ENCODE results near the gene KRTCAP2. TPM values are rescaled to one million over a fixed set of nuclear protein-coding genes. Genes with fewer than 3 reads are reported as not detected.
A peak's percentile ranks its signal among the peaks of the same experiment; 100 is the strongest.

Gene KRTCAP2
- total RNA-seq, 2 donors from 2014 or later, result 106 to 112 TPM

GRCh38 chr1:155176544-155177071 lies 3.5 kb upstream of the KRTCAP2 start:
- Histone ChIP-seq H3K9me3 (no peaks in the 10 kb centered on the region), H3K27ac (no peak overlapping the region), H3K27me3 (replicated peaks; ENCODE audit: insufficient read depth) (no peaks in the 10 kb centered on the region), H3K36me3 (no peaks in the 10 kb centered on the region), H3K4me3 (no peak overlapping the region), H3K4me1 (ENCODE audit: control insufficient read depth in 1 of 2, low read depth in 2 of 2) (peaks cover 8 to 32% of the 10 kb centered on the region in 2 donors)
- ATAC-seq (ENCODE audit: insufficient number of reproducible peaks, low FRiP score, low read depth), result no peak
- TF ChIP-seq CTCF (IDR thresholded peaks at IDR 0.05), result peak; percentile 94
- no peak for DNase-seq (ENCODE audit: low spot score)

- H3K27me3 ChIP-seq (replicated peaks; ENCODE audit: insufficient read depth), result no peaks in the 10 kb centered on the region
- TF ChIP-seq CTCF (IDR thresholded peaks at IDR 0.05), result no peak
- no peak for DNase-seq (ENCODE audit: low spot score)
- H3K4me1 ChIP-seq (ENCODE audit: control insufficient read depth in 1 of 2, low read depth in 2 of 2), result peaks cover 8 to 32% of the 10 kb centered on the region in 2 donors
- H3K4me3 ChIP-seq, result no peak overlapping the region
- H3K36me3 ChIP-seq, result no peaks in the 10 kb centered on the region
- no peaks in the 10 kb centered on the region for H3K9me3 ChIP-seq
- H3K27ac ChIP-seq, result no peak overlapping the region
- no peak for ATAC-seq (ENCODE audit: insufficient number of reproducible peaks, low FRiP score, low read depth)
These were observed 2.8 kb upstream of the KRTCAP2 start for GRCh38 chr1:155175927-155176371.

GRCh38 chr1:155175281-155175926 lies 2.3 kb upstream of the KRTCAP2 start:
- no peak for ATAC-seq (ENCODE audit: insufficient number of reproducible peaks, low FRiP score, low read depth)
- H3K27me3 ChIP-seq (replicated peaks; ENCODE audit: insufficient read depth), result no peaks in the 10 kb centered on the region
- H3K4me1 ChIP-seq (ENCODE audit: control insufficient read depth in 1 of 2, low read depth in 2 of 2), result peaks cover 8 to 32% of the 10 kb centered on the region in 2 donors
- no peak for TF ChIP-seq CTCF (IDR thresholded peaks at IDR 0.05)
- H3K36me3 ChIP-seq, result no peaks in the 10 kb centered on the region
- H3K9me3 ChIP-seq, result no peaks in the 10 kb centered on the region
- DNase-seq (ENCODE audit: low spot score), result no peak
- no peak overlapping the region for H3K27ac ChIP-seq
- H3K4me3 ChIP-seq, result no peak overlapping the region

- ATAC-seq (ENCODE audit: insufficient number of reproducible peaks, low FRiP score, low read depth) (no peak), DNase-seq (ENCODE audit: low spot score) (no peak)
- no peak for TF ChIP-seq CTCF (IDR thresholded peaks at IDR 0.05)
- Histone ChIP-seq H3K27me3 (replicated peaks; ENCODE audit: insufficient read depth) (no peaks in the 10 kb centered on the region), H3K27ac (peak overlapping the region; percentile 10 to 22), H3K4me1 (ENCODE audit: control insufficient read depth in 1 of 2, low read depth in 2 of 2) (peaks cover 8 to 32% of the 10 kb centered on the region in 2 donors), H3K4me3 (peak overlapping the region; percentile 78), H3K9me3 (no peaks in the 10 kb centered on the region), H3K36me3 (peaks cover 2% of the 10 kb centered on the region)
These were observed 1.5 kb upstream of the KRTCAP2 start for GRCh38 chr1:155174324-155175280.

Data from thoracic aorta (tissue), 2 donors.